Stimulated activated CD4-positive, alpha-beta T cell treated with anti-CD3 and anti-CD28 coated beads, Interleukin-4, amount 100 ng/mL, for 24 hours (primary cell): Measurements from ENCODE around the gene BNIP5.
"Not testable (repeated sequence)": the region's sequence is repeated elsewhere in the genome, so short reads cannot be mapped to it uniquely, and the experiment has no call there.

Experiments
- DNase-seq: peaks from one replicate; pipeline ENCODE4 v3.0.0-alpha.2; 2020

The BNIP5 gene

DNA sequence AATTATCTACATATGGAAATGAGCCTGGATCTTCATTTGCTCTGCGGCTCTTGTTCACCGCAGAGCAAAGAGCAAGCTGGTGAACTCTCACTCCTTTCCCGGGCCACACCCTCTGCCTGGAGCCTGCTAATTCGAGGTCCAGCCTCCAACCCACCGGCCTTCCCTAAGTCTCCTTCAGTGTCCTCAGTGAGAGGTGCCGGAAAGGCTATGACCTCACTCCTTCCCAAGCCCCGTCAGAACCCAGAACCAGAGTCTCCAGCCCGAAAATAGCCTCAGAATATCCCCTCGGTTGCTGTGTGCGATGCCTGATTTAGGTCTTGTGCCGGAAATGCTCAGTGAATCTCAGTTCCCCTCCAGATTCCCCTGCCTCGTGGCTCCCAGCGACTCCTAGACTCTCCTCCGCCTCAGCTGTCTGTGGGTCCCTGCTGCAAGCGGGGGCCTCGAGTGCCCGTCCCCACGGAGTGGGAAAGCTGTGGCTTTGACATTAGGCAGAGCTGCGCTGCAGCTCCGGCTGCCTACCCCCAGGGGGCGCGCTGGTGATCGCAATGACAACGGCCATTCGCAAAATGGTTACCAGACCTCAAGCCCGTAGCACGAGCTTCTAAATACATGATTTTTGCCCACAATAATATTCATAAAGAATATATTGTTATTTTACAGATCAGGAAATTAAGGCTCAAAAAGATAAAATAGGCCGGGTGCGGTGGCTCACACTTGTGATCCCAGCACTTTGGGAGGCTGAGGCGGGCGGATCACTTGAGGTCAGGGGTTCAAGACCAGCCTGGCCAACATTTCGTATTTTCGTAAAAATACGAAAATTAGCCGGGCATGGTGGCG is 4.1 kb upstream of the BNIP5 start:
- DNase-seq = peak; percentile 77

DNA sequence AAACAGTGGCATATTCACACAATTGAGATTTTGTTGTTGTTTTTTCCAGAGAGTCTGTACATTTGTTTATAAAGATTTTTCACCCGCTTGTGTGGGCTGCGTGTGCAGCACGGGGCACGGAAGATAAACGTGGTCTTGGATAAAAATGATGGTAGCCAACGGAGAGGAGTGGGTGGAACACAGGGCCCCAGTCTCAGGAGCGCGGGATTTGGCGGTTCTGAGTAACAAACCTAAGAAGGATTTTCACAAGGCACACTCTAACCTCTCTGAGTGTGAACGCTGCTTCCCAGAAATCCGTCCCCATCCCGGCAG is 3.6 kb upstream of the BNIP5 start:
- no peak for DNase-seq

DNA sequence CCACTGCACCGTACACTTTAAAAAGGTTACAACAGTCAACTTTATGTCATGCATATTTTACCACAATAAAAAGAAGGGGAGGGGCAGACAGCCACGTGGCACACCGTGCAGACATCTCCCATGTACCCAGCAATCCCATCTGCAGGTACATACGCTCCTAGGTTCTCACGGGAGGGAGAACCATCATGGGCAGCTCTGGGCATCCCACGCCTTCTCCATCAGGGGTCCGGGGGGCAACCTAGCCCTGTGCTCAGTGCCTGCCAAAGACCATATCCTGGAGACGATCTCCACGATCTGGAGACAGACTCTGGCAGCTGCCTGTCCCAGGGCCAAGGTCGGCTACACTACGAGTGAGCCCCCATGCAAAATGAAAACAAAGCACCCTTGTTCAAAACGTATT is 2.5 kb upstream of the BNIP5 start:
- DNase-seq = no peak

DNA sequence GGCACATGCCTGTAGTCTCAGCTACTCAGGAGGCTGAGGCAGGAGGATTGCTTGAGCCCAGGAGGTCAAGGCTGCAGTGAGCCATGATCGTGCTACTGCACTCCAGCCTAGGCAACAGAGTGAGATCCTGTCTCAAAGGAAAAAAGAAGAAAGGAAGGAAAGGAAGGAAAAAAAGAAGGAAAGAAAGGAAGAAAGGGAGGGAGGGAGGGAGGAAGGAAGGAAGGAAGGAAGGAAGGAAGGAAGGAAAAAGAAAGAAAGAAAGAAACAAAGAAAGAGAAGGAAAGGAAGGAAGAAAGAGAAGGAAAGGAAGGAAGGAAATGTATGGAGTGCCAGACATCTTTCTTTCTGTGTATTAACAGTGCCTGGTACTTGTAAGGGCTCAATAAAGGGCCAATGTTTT is 1.5 kb upstream of the BNIP5 start:
- DNase-seq = not testable (repeated sequence)

DNA sequence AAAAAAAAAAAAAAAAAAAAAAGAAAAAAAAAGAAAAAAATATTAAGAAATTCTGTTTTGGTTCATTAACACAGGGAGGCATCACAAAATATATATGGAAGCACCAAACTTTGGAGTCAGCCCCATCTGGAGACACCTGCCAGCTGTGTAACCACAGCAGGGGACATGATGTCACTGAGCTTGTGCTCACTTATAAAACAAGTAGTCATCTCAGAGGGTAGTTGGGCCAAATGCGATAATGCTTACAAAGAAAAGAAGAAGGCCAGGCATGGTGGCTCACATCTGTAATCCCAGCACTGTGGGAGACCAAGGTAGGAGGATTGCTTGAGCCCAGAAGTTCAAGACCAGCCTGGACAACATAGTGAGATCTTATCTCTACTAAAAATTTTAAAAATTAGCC is 1.1 kb upstream of the BNIP5 start:
- DNase-seq = no peak

DNA sequence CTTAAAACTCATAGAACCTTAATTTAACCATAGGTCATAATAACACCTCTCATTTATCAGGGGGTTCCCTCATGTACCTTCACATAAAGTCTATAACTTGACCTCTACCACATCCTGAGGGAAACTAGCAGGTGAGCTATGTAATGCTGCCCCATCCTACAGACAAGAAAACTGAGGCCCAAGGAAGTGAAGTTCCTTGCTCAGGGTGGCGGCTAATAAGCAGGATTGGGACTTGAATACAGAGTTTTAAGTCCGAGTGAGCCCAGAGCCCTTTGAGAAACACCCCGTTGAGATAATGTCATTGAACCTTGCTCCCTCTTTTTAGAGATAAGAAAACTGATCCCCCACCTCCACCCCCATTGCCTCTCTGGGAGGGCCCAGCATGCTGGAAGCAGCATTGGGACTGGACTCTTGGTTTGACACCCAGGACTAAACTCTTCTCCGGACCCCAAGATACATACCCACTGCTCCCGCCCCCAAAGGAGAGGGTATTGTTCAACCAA is 429 bp downstream of the BNIP5 start:
- no peak for DNase-seq

DNA sequence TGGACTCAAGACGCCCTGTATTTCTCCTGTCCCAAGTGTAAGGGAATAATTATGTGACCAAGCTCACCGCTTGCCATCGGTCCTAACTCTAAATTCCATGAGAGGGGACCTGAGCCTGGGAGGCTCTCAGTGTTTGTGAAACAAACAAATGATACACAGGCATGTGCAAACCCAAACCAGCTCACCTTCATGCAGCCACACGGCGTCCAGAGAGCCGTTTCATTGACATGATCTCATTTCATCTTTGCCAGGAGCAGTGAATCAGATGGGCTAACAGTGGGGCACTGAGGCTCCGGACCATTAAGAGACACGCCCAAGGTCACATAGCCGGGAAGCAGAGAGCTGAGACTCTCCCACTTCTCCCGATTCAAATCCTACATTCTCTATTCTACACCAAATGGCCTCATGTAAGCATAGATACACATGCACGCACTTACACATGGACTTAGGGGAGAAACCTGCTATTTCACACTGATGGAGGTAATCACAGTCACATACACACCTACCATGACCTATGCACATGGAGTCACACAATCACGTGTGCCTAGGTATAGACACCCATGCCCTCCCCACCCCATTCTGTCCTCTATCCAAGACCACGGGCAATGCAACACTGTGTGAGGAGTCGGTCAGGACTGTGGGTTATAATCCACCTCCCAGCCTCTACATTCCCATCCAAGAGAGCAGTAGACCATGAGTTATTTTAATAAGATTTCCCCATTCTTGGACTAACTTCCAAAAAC is 1.1 kb downstream of the BNIP5 start:
- DNase-seq = no peak

DNA sequence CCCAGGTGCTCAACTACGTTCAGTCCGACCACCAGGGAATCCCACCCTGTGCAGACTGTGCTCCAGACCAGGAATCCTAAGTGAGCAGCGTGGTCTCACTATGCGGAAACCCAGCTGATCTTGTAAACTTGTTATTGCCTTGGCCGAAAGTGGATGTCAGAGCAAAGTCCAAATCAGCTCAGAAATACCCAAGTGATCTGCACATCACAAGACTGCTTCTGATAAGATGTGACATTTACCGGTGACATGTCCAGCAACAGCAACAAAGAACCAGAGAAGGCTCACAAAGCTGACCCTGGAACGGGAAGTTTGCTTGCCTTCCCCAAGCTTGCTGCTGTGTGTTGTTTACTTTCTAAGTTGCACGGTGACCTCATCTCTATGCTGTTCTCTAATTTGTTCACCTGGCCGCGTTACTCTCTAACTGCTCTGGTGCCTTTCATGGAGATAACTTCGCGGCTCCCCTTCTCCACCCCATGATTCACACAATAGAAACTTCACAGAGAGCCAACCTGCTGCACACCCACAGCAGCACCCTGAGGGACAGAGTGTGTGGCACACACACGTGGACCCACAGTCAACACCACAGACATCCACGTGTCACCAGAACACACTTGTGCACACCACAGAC is 1.7 kb downstream of the BNIP5 start:
- no peak for DNase-seq

DNA sequence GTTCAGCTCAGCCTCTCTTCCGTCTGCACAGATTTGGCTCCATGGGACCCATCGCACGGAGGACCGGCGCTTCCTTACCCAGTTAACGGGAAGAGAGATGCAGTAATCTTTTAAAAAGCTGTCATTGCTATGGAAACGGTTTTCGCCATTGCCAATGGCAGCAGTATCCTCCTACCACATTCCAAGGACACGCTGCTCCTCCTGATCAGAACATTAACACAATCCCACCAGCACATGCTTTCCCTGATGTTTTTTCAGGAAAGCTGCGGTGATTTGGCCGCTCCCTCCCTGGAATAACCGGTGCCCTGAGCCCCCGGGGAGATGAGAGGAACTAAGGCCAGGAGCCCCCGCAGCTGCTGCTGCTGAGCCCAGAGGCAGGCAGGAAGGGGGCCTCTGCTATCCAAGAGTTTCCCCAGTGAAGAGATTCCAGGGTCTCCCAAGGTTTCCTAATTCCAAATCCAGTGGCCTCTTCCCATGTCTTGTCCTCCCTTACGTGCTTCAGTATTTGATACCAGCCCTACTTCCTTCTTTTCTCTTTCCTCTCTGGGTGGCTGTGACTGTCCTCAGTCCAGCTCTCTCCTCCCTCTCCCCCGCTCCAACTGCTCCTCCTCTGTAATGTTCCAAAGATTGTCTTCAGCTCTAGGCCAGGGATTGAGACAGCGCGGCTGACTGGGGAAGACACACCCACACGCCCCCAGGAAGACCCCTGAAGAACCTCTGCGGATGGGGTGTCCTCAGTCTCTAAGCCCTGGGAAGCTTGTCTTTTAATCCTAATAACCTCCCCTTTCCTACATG is 2.6 kb downstream of the BNIP5 start:
- no peak for DNase-seq

DNA sequence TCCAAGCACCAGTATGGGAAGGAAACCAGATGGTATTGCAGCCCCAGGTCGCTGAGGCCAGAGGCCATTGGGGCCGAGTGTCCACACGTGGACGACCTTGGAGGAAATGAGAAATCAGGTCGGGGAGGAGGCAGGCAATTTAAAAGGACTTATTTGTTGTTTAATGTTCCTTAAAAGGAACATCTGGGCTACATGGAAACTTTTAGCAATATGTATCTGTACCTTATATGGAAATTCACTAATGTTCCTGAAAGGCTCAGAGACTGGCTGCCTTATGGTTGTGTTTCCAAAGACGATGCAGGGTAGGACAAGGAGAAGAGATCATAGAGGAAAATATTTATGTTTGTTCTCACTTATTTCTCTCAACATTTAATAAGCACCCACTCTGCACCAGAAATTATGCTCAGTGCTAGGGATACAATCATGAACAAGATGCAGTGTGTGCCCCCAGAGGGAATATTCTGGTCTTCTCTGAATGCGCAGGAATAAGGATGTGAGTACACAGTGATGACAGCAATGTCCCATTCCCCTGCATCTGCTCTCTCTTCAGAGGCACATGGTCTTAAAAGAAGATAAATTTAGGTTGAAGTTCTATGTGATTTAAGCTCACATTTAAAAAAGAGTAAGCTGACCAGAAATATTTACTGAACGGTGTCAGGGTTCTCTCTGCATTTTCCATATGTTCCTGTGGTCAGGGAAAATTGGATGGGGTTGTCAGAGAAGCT is 3.4 kb downstream of the BNIP5 start:
- no peak for DNase-seq

DNA sequence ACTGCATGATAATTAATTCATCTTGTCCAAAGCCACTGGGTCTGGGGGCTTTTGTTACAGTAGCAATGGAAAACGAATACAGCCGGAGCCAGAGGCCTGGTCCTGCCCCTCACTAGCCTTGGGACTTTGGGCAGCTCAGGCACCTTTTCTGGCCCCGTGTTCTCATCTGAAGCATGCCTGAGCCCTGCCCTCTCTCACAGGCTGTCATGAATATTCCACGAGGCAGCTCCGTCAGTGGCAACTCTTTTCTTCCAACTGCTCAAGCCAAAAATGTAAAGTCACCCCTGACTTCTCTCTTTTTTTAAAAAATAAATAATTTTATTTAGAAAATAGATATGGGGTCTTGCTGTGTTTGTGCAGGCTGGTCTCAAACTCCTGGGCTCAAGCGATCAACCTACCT is 5.3 kb downstream of the BNIP5 start:
- DNase-seq = no peak

DNA sequence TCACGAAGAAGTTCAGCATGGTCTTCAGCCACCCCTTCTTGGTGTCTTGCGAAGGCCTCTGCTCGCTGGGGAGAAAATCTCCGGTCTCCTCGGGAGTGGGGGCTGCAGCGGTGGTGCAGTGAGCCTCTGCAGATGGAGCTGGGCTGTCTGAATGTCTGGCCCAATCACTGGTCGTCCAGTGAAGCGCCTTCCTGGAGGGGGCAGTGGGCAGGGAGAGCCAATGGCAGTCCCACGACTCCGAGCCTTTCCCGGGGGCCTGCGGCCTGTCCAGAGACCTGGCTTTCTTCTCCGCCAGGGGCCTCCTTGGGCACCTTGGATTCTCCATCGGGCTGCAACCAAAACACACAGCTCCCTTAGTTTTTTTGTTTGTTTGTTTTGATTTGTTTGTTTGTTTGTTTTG is 6.3 kb downstream of the BNIP5 start:
- DNase-seq = no peak

DNA sequence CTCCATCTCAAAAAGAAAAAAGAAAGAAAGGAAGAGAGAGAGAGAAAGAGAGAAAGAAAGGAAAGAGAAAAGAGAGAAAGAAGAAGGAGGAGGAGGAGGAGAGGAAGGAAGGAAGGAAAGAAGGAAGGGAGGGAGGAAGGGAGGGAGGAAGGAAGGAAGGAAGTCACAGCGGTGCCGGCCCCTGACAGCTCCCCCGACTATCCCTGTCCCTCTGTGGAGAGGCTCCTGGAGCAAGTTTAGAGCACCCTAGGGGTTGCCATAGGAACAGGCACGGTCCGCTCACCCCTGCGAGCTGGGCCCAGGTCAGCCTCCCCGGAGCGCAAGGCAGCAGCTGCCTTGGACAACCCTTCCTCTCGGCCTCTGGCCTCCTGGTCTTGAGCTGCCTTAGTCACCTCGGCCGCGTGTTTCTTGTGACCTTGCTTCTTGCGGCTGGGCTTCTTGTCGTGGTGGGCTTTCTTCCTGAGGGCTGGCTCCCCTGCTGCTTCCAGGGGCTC is 6.8 kb downstream of the BNIP5 start:
- no peak for DNase-seq

DNA sequence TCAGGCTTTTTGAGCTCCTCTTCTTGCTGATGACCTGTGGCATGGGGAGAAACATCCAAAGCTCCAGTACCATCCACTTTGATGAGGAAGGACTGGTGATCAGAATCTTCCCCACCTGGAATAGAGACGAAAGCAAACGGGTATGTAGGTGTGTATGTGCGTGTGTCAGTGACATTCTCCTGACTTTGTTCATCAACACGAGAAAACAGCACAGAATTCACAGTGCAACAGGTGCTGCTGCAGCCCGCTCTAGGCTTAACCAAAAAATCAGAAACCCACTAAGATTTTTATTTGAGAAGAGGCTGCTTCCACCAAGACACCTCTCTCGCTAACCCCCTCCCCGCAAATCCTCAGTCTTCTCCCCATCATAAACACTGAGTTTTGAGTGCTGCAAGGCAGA is 8.1 kb downstream of the BNIP5 start:
- DNase-seq = no peak

DNA sequence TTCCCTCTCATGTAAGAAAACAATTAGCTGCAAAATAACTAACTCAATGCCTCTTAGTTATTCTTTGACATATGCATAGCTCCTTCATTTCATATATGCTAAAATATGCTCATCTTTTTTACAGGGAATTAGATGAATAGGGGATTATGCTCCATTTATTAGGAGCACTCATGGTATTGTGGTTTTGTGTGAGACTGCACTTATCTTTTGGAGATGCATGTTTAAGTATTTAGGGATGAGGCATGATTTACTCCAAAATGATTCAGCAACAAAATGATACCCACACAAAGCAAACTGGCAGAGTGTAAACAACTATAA is 8.8 kb downstream of the BNIP5 start:
- no peak for DNase-seq

DNA sequence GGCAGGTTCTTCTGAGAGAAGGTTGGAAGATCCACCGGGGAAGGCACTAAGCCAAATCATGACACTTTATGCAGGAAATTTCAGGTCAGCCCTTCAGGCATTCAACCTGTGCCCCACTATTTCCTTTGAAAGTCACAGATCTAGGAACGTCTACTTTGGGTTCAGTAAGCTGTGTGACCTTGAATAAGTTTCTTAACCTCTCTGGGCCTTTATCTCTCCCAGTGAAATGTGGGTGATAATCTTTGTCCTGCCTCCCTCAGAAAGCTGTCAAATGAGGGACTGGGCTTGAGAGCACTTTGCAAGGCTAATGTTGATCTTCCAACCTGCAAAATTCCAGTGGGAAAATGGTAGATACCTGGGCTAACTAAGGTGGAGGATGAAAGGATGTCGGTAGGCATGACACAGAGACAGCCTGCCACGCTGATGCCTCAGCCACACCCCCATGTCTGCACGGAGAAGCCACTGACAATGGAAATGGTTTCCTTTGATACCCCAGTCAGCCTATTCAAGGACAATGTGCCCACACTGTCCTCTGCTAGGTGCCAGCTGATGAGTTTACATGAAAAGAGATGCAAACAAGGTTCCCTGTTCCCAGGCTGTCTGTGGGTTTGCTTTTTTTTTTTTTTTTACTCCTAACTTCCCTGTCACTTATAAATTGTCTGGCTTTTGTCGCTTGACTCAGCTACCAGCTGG is 9.3 kb downstream of the BNIP5 start:
- no peak for DNase-seq

DNA sequence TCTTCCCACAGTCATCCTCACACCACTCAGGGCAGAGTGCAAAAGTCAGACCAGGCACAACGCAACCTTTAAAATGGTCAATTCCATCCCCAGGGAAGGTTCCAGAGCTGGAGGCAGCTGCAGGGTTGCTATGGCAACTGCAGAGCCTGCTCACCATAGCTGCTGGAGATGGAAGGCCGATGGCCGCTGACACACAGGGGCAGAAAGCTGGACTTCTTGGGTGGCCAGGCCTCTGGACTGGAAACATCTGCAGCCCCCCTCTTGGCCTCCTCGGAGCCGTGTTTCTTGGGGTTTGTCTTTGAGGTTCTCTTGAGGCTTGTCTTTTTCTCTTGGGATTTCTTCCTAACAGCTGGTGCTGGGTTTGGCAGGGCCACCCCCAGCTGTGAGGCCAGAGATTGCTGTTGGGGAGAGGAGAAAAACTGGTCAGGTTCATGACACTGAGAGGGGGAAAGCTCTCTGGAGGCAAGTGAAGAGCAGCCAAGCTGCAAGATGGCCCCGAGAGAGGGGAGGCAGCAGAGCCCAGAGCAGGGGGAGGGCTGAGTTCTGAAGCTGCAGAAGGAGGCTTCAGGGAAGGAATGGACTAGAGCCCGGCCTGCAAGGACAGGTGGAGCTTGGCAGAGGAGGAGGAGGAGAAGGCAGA is 10.2 kb downstream of the BNIP5 start:
- DNase-seq = no peak

DNA sequence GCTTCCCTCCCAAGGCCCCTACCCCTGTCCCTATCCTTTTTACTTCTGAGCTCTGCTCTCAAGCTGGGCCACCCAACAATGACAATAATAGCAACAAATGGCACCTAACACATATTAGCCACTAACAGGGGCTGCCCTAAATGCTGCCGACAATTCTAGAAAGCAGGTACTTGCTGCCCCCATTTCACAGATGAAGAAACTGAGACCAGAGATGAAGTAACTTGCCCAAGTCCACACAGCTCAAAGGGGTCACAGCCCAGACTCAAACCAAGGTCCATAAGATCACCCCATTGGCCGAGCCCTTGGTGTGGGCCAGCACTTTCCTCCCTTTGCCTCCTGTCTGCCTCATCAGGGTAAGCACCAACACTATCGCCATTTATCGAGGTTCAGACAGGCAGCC is 12.0 kb downstream of the BNIP5 start:
- no peak for DNase-seq

DNA sequence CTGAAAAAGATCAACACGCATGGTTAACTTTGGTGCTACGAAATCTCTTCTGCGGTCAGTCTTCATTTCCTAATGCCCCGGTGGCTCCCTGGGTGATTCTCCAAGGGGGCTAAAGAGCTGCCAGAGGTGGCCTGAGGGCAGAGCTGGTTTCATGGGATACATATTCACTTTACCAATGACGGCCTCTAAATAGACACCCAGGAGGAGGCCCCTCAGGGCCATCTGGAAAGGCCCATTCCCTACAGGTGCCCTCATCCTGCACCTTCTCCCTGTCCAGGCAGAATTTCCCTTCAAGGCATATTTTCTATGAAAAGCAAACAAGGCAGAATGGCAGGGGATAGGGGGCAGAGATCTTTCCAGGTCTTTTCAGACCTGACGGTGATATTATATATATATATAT is 12.5 kb downstream of the BNIP5 start:
- DNase-seq = no peak

DNA sequence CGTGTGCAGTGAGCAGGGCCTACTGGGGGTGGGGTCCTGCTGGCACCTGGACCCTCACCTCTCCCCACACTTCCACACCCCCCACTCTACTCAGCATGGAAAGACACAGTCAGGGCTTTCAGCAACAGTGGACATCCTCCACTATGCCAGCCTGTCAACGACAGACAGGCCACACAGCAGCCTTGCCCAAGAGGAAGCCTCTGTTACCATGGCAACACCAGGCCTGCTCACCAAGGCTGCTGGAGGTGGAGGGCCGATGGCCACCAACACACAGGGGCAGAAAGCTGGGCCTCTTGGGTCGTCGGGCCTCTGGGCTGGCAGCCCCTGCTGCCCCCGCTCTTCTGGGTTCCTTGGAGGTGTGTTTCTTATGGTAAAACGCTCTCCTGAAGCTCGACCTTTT is 13.6 kb downstream of the BNIP5 start:
- DNase-seq = no peak

DNA sequence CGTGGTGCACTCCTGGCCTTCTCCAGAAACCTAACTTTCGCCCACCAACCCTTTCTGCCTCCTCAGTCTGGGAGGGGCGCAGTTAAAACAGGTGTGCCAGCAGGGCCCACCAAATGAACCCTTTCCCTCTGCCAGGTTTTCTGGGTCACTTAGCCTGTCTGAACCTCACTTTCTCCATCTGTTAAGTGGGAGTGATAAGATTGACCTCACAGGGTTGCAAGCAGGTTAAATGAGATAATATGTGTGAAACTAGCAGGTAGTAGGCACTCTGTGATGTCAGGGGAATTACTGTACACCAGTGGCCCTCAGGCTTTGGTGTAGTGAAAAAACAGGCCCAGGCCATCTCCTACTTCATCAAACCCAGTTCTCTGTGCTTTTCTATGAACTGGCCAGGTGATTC is 14.1 kb downstream of the BNIP5 start:
- DNase-seq = no peak
